HCT116 (cell line): ENCODE measurements around the gene AFAP1. TPM values are rescaled to one million over a fixed set of nuclear protein-coding genes. Genes with fewer than 3 reads are reported as not detected.
A peak's percentile ranks its signal among the peaks of the same experiment; 100 is the strongest.

Experiments used
- ATAC-seq: fragments of 200-7000 bp; cut with Tn5 transposase; 2 replicates; pipeline ENCODE4 v1.9.1; 2020; ENCODE audit warnings: mild to moderate bottlenecking, moderate library complexity
- BruUV-seq: library from RNA; stranded (reverse); fragments of 400-500 nt; replicated peaks from 2 replicates; lab custom pipeline; 2021; lab: Mats Ljungman, UMichigan
- CTCF ChIA-PET: fragments of 300-600 bp; sonication (Branson Sonifier 250); formaldehyde crosslinking; loops from one replicate; lab custom pipeline; 2021; ENCODE audit warnings: antibody characterized with exemption; lab: Charles Lee
- POLR2A ChIA-PET: fragments of 300-600, 350-600 bp; sonication (Branson Sonifier 250); formaldehyde crosslinking; loops from one replicate; lab custom pipeline; 2021; ENCODE audit warnings: antibody characterized with exemption; lab: Charles Lee
- RAD21 ChIA-PET, 2 experiments: fragments of 300-600 bp; sonication (Branson Sonifier 250); formaldehyde crosslinking; loops; one replicate each; lab custom pipeline; 2023; ENCODE audit warnings: low total read pairs in 2 of 2; ENCODE audit not compliant: uncharacterized antibody in 2 of 2, unreplicated experiment in 2 of 2, low non-redundant PET in 1 of 2; lab: Charles Lee
- DNase-seq: peaks from one replicate; pipeline ENCODE4 v3.0.0-alpha.2; 2010; ENCODE audit warnings: low read depth, low spot score
- H2AFZ ChIP-seq: fragments of 200-600 bp; shearing (Covaris generic), sonication (generic); 2 replicates; pipeline ENCODE4 v1.6.1; 2017; ENCODE audit warnings: low read depth, mixed run types, mixed read lengths, antibody characterized with exemption, low read length; ENCODE audit not compliant: poor library complexity, severe bottlenecking
- H3K27ac ChIP-seq: 2 replicates; pipeline ENCODE4 v1.5.1; 2012; ENCODE audit warnings: low read depth, low read length
- H3K27me3 ChIP-seq: fragments of 200-600 bp; sonication (generic); 2 replicates; pipeline ENCODE4 v1.6.1; 2016; ENCODE audit warnings: mixed run types, low read length, mixed read lengths; ENCODE audit not compliant: insufficient read depth
- H3K36me3 ChIP-seq, 2 experiments: fragments of 200-500 bp in 1 of 2; fragments of 200-600 bp in 1 of 2; sonication (Bioruptor generic) in 1 of 2; sonication (generic) in 1 of 2; 2 replicates each; pipeline versions ENCODE4 v1.5.1 to v1.6.1; 2014 to 2016; ENCODE audit warnings: low read length in 2 of 2, inconsistent platforms in 1 of 2, mixed read lengths in 1 of 2, mixed run types in 1 of 2; ENCODE audit not compliant: insufficient read depth in 2 of 2, control insufficient read depth in 1 of 2
- H3K4me1 ChIP-seq, 2 experiments: fragments of 200-600 bp in 1 of 2; sonication (generic) in 1 of 2; 2 replicates each; pipeline versions ENCODE4 v1.5.1 to v1.6.1; 2012 to 2017; ENCODE audit warnings: low read length in 2 of 2, inconsistent platforms in 1 of 2, mild to moderate bottlenecking in 1 of 2, mixed read lengths in 1 of 2, mixed run types in 1 of 2, moderate library complexity in 1 of 2; ENCODE audit not compliant: insufficient read depth in 2 of 2, control insufficient read depth in 1 of 2
- H3K4me2 ChIP-seq: fragments of 200-600 bp; sonication (generic); 2 replicates; pipeline ENCODE4 v1.6.1; 2017; ENCODE audit warnings: mixed run types, low read length, mixed read lengths
- H3K4me3 ChIP-seq, 2 experiments: fragments of 200-600 bp in 1 of 2; sonication (generic) in 1 of 2; replicated peaks in 1 of 2; 2 replicates each; pipeline ENCODE4 v1.5.1; 2011 to 2016; ENCODE audit warnings: low read length in 2 of 2, control low read depth in 1 of 2, low read depth in 1 of 2, mild to moderate bottlenecking in 1 of 2, mixed read lengths in 1 of 2, mixed run types in 1 of 2
- H3K79me2 ChIP-seq: fragments of 200-600 bp; sonication (generic); 2 replicates; pipeline ENCODE4 v1.6.1; 2017; ENCODE audit warnings: mild to moderate bottlenecking, mixed run types, low read length, moderate library complexity, mixed read lengths; ENCODE audit not compliant: insufficient read depth
- H3K9ac ChIP-seq: fragments of 200-600 bp; sonication (generic); 2 replicates; pipeline ENCODE4 v1.6.1; 2016; ENCODE audit warnings: low read length, mixed read lengths
- H3K9me2 ChIP-seq: fragments of 200-600 bp; sonication (generic), shearing (Covaris generic); 2 replicates; pipeline ENCODE4 v1.6.1; 2017; ENCODE audit warnings: mixed run types, mild to moderate bottlenecking, moderate library complexity; ENCODE audit not compliant: insufficient read depth
- H3K9me3 ChIP-seq, 2 experiments: fragments of 200-500 bp in 1 of 2; fragments of 200-600 bp in 1 of 2; sonication (Bioruptor generic) in 1 of 2; sonication (generic) in 1 of 2; 2 replicates each; pipeline ENCODE4 v1.6.1; 2014 to 2017; ENCODE audit warnings: low read length in 2 of 2, mixed read lengths in 2 of 2, inconsistent platforms in 1 of 2, low read depth in 1 of 2, mild to moderate bottlenecking in 1 of 2, mixed run types in 1 of 2, moderate library complexity in 1 of 2; ENCODE audit not compliant: control insufficient read depth in 1 of 2, insufficient read depth in 1 of 2
- H4K20me1 ChIP-seq: fragments of 200-600 bp; sonication (generic), shearing (Covaris generic); 2 replicates; pipeline ENCODE4 v1.6.1; 2017; ENCODE audit warnings: mixed run types, mild to moderate bottlenecking, moderate library complexity; ENCODE audit not compliant: insufficient read depth
- CEBPB ChIP-seq: IDR thresholded peaks from 2 replicates; pipeline ENCODE4 v1.6.1; 2012; ENCODE audit warnings: low read depth
- CTCF ChIP-seq, 3 experiments: fragments of 200-600 bp in 1 of 3; sonication (generic) in 1 of 3; IDR thresholded peaks in 2 of 3; conservative IDR thresholded peaks in 1 of 3; 2 replicates each; pipeline ENCODE4 v1.5.1; 2012 to 2017; ENCODE audit warnings: low read depth in 2 of 3, low read length in 2 of 3, antibody characterized with exemption in 1 of 3, borderline replicate concordance in 1 of 3, control low read depth in 1 of 3, mild to moderate bottlenecking in 1 of 3, mixed read lengths in 1 of 3, mixed run types in 1 of 3, moderate library complexity in 1 of 3; ENCODE audit not compliant: insufficient read depth in 1 of 3
- EZH2 ChIP-seq: fragments of 200-600 bp; sonication (generic); IDR thresholded peaks from 2 replicates; pipeline ENCODE4 v1.6.1; 2017; ENCODE audit warnings: antibody characterized with exemption, mixed run types
- JUND ChIP-seq: IDR thresholded peaks from 2 replicates; pipeline ENCODE4 v1.6.1; 2012
- RAD21 ChIP-seq: IDR thresholded peaks from 2 replicates; pipeline ENCODE4 v1.6.1; 2012; ENCODE audit warnings: low read depth, mild to moderate bottlenecking
- SIN3A ChIP-seq: IDR thresholded peaks from 2 replicates; pipeline ENCODE4 v1.6.1; 2012; ENCODE audit warnings: low read depth
- YY1 ChIP-seq: IDR thresholded peaks from 2 replicates; pipeline ENCODE4 v1.6.1; 2011; ENCODE audit warnings: low read length, low read depth, moderate library complexity, mild to moderate bottlenecking; ENCODE audit not compliant: insufficient replicate concordance; ENCODE audit errors: extremely low read depth
- ZFX ChIP-seq: fragments of 450-650 bp; IDR thresholded peaks from 2 replicates; pipeline ENCODE4 v1.6.1; 2017
- intact Hi-C: fragments of 100-400 bp; cut with micrococcal nuclease; formaldehyde crosslinking; loops from 2 replicates; pipeline ENCODE4 v1.10.0; 2022
- total RNA-seq: library from RNA; stranded (reverse); gene quantifications from one replicate; pipeline ENCODE4 v1.2.1, GENCODE V29; 2021; ENCODE audit not compliant: unreplicated experiment

AFAP1 gene
- total RNA-seq, 1 experiment from 2014 or later = 19.4 TPM

DNA sequence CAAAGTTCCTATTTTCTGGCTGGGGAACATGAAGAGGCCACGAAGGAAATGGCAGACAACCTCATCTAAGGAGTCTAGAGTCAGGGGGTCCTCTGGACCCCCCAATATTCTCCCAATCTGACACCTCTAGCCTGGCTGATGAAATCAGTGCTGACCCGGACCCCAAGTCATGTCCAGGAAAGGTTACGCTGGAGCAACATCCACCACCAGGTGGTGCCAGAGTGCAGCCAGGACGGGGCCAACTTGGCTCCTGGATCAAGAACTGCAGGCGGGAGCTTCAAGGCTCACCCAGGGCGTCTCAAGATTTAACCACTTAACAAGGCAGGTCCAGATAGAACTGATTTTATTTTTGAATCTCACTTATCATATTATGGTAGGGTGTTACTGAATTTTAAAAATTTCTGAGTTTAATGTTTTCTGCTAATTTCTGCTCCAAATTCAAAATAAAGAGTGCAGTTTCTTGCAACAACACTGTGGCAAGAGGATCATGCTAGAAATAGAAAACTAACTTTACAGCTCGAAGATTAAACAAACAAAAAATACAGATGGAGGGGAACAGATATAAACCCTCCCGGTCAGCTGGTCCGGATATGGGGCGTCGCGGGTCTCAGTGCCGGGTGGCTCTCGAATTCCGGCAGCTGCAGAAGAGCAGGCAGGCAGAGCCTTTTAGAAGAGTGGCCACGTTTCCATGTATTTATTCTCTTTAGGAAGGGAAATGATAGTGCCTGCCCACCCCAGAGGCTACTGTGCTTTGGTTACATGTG is 135.5 kb downstream of the AFAP1 start:
- H3K27me3 ChIP-seq = no peaks in the 10 kb centered on the region
- intact Hi-C loops = loop anchor here (1.0 kb wide), 2 partner anchors 125 to 183 kb away; no protein-coding TSS in a partner anchor
- no peaks in the 10 kb centered on the region for H3K79me2 ChIP-seq
- BruUV-seq = no TSS peak
- RAD21 ChIA-PET = interaction anchor here in 1 of 2 experiments (0.6 kb wide), 1 partner anchor 17 kb away, joined by 6 read pairs; no protein-coding TSS in a partner anchor
- peaks cover 0 to 11% of the 10 kb centered on the region in 2 experiments; a peak in 3 of 4 replicates for H3K36me3 ChIP-seq
- H3K9me3 ChIP-seq = no peaks in the 10 kb centered on the region
- POLR2A ChIA-PET = interaction anchor here (0.7 kb wide), 1 partner anchor 33 kb away, joined by 3 read pairs; no protein-coding TSS in a partner anchor
- no peak for TF ChIP-seq EZH2
- TF ChIP-seq RAD21 = peak; percentile 93
- no peak for TF ChIP-seq YY1
- no peak for TF ChIP-seq JUND
- no peak for TF ChIP-seq SIN3A
- TF ChIP-seq CEBPB = no peak
- peak; percentile 92 to 99 (median 96) for TF ChIP-seq CTCF (IDR thresholded peaks at IDR 0.05 in 2 of 3, conservative IDR thresholded peaks at IDR 0.05 in 1 of 3; ENCODE audit: borderline replicate concordance in 1 of 3, insufficient read depth in 1 of 3, low read depth in 2 of 3, low read length in 2 of 3)
- no peak for TF ChIP-seq ZFX
- no peaks in the 10 kb centered on the region for H3K9me2 ChIP-seq
- H3K4me3 ChIP-seq = no peak overlapping the region
- H3K4me2 ChIP-seq = no peak overlapping the region
- H3K9ac ChIP-seq = no peak overlapping the region
- peaks cover 7 to 8% of the 10 kb centered on the region in 2 experiments; a peak in 2 of 4 replicates for H3K4me1 ChIP-seq
- H2AFZ ChIP-seq = no peak overlapping the region
- no peaks in the 10 kb centered on the region for H4K20me1 ChIP-seq
- DNase-seq = peak; percentile 39
- CTCF ChIA-PET = interaction anchor here (0.6 to 4.7 kb wide), 16 partner anchors 9 to 183 kb away, joined by 3 to 82 read pairs (median 4); no protein-coding TSS in a partner anchor
- ATAC-seq = peak; percentile 83
- H3K27ac ChIP-seq = no peak overlapping the region
